Natural killer cell (primary cell): Measurements from ENCODE around the gene PDE4D. TPM values are rescaled to one million over a fixed set of nuclear protein-coding genes. Genes with fewer than 3 reads are reported as not detected.

ENCODE experiments used
- ATAC-seq, 3 donors: fragments of 150-1000 bp in 2 of 3; fragments of 200-7000 bp in 1 of 3; cut with Tn5 transposase; 1 replicate in 1 of 3; 2 replicates in 2 of 3; pipeline ENCODE4 v1.10.0; 2021; ENCODE audit warnings: mild to moderate bottlenecking in 2 of 3, moderate library complexity in 2 of 3
- DNase-seq, 2 donors: peaks; one replicate each; pipeline versions ENCODE4 v3.0.0 to v3.0.0-alpha.2; 2013 to 2021; ENCODE audit warnings: mixed read lengths in 1 of 2
- H3K27ac ChIP-seq: one replicate; pipeline ENCODE4 v1.5.1; 2013; ENCODE audit warnings: mild to moderate bottlenecking, low read length
- H3K27me3 ChIP-seq: one replicate; pipeline ENCODE4 v1.6.1; 2013; ENCODE audit warnings: low read length; ENCODE audit not compliant: control insufficient read depth, insufficient read depth
- H3K36me3 ChIP-seq: one replicate; pipeline ENCODE4 v1.6.1; 2013; ENCODE audit warnings: low read length; ENCODE audit not compliant: control insufficient read depth, insufficient read depth
- H3K4me1 ChIP-seq: one replicate; pipeline ENCODE4 v1.6.1; 2013; ENCODE audit warnings: low read length; ENCODE audit not compliant: control insufficient read depth, insufficient read depth
- H3K4me3 ChIP-seq: one replicate; pipeline ENCODE4 v1.5.1; 2013; ENCODE audit warnings: low read length
- H3K9me3 ChIP-seq: one replicate; pipeline ENCODE4 v1.6.1; 2013; ENCODE audit warnings: low read length; ENCODE audit not compliant: control insufficient read depth, insufficient read depth
- H3K27ac Mint-ChIP-seq, 2 donors: one replicate each; pipeline ENCODE4 v1.8.0; 2022; ENCODE audit warnings: mild to moderate bottlenecking in 2 of 2, mixed read lengths in 2 of 2, moderate library complexity in 1 of 2
- H3K27me3 Mint-ChIP-seq, 2 donors: one replicate each; pipeline ENCODE4 v1.8.0; 2022; ENCODE audit warnings: low read depth in 2 of 2, mixed read lengths in 2 of 2
- H3K36me3 Mint-ChIP-seq: one replicate; pipeline ENCODE4 v1.8.0; 2022; ENCODE audit warnings: mixed read lengths
- H3K4me1 Mint-ChIP-seq, 2 donors: one replicate each; pipeline ENCODE4 v1.8.0; 2022; ENCODE audit warnings: mixed read lengths in 2 of 2
- H3K4me3 Mint-ChIP-seq: one replicate; pipeline ENCODE4 v1.8.0; 2022; ENCODE audit warnings: mild to moderate bottlenecking, moderate library complexity, mixed read lengths
- H3K9me3 Mint-ChIP-seq, 2 donors: one replicate each; pipeline ENCODE4 v1.8.0; 2022; ENCODE audit warnings: mixed read lengths in 2 of 2
- CTCF ChIP-seq: fragments of 200-600 bp; IDR thresholded peaks from one replicate; pipeline ENCODE4 v1.8.0; 2022; ENCODE audit warnings: antibody characterized with exemption
- whole genome bisulfite sequencing: methylation state at CpG from one replicate; pipeline ENCODE4 v1.1.7; 2013; ENCODE audit warnings: missing lambda C conversion rate; ENCODE audit not compliant: insufficient coverage; 5-methylcytosine and 5-hydroxymethylcytosine counted together
- intact Hi-C: fragments of 100-400 bp; cut with micrococcal nuclease; formaldehyde crosslinking; loops from one replicate; pipeline ENCODE4 v1.14.2; 2022
- total RNA-seq, 4 donors: library from RNA; stranded (reverse); fragments of 120-200 nt in 1 of 4; gene quantifications; one replicate each; pipeline versions ENCODE4 v1.2.3 to v1.2.4, GENCODE V29; 2013 to 2022

PDE4D gene
- total RNA-seq, 3 donors from 2014 or later (not counting 1 experiment from before 2014, with no cell fraction given): 109 to 170 (median 116) TPM

- ATAC-seq: no peak
- Histone ChIP-seq H3K27me3 (no peaks in the 10 kb centered on the region), H3K9me3 (no peaks in the 10 kb centered on the region), H3K4me3 (no peak overlapping the region), H3K4me1 (no peaks in the 10 kb centered on the region), H3K27ac (no peak overlapping the region), H3K36me3 (no peaks in the 10 kb centered on the region)
- no peak overlapping the region for H3K27ac Mint-ChIP-seq
- no peak for TF ChIP-seq CTCF
- H3K36me3 Mint-ChIP-seq: no peaks in the 10 kb centered on the region
- H3K4me3 Mint-ChIP-seq: no peak overlapping the region
- intact Hi-C loops: no loop called here
- no peaks in the 10 kb centered on the region for H3K9me3 Mint-ChIP-seq
- WGBS: no CpG with 5 or more reads among the region's 2 CpGs
- no peak for DNase-seq
- no peaks in the 10 kb centered on the region for H3K4me1 Mint-ChIP-seq
- peaks cover 12 to 21% of the 10 kb centered on the region in 2 donors for H3K27me3 Mint-ChIP-seq
Observed at GRCh38 chr5:59830536-59831200, 62.9 kb downstream of the PDE4D start.

- intact Hi-C loops: no loop called here
- H3K9me3 Mint-ChIP-seq: no peaks in the 10 kb centered on the region
- H3K27me3 ChIP-seq: no peaks in the 10 kb centered on the region
Observed at GRCh38 chr5:59829922-59830321, 63.6 kb downstream of the PDE4D start.

GRCh38 chr5:59829386-59829785, 64.1 kb downstream of the PDE4D start:
- H3K4me3 ChIP-seq: no peak overlapping the region
- intact Hi-C loops: no loop called here
- ATAC-seq (no peak), DNase-seq (no peak)
- no peaks in the 10 kb centered on the region for H3K4me1 Mint-ChIP-seq
- no peaks in the 10 kb centered on the region for H3K9me3 Mint-ChIP-seq
- H3K4me3 Mint-ChIP-seq: no peak overlapping the region
- H3K36me3 Mint-ChIP-seq: no peaks in the 10 kb centered on the region
- H3K27me3 Mint-ChIP-seq: peaks cover 16 to 27% of the 10 kb centered on the region in 2 donors
- H3K27me3 ChIP-seq: no peaks in the 10 kb centered on the region
- H3K36me3 ChIP-seq: no peaks in the 10 kb centered on the region
- H3K27ac ChIP-seq: no peak overlapping the region
- no peak for TF ChIP-seq CTCF
- H3K27ac Mint-ChIP-seq: no peak overlapping the region
- H3K9me3 ChIP-seq: no peaks in the 10 kb centered on the region
- no peaks in the 10 kb centered on the region for H3K4me1 ChIP-seq
- WGBS: 44% methylated on average over 1 of the region's 1 CpG

More at GRCh38 chr5:59829922-59830321, 63.6 kb downstream of the PDE4D start:
- Mint-ChIP-seq H3K36me3 (no peaks in the 10 kb centered on the region), H3K27ac (no peak overlapping the region), H3K27me3 (peaks cover 12 to 22% of the 10 kb centered on the region in 2 donors), H3K4me1 (no peaks in the 10 kb centered on the region), H3K4me3 (no peak overlapping the region)
- no peak for TF ChIP-seq CTCF
- DNase-seq: no peak
- Histone ChIP-seq H3K4me3 (no peak overlapping the region), H3K27ac (no peak overlapping the region), H3K4me1 (no peaks in the 10 kb centered on the region), H3K36me3 (no peaks in the 10 kb centered on the region), H3K9me3 (no peaks in the 10 kb centered on the region)
- ATAC-seq: no peak
- 80% methylated on average over 1 of the region's 2 CpGs for WGBS

- peaks cover 19 to 31% of the 10 kb centered on the region in 2 donors for H3K27me3 Mint-ChIP-seq
- Histone ChIP-seq H3K27me3 (no peaks in the 10 kb centered on the region), H3K27ac (no peak overlapping the region), H3K4me3 (no peak overlapping the region), H3K9me3 (no peaks in the 10 kb centered on the region), H3K36me3 (no peaks in the 10 kb centered on the region), H3K4me1 (no peaks in the 10 kb centered on the region)
- no peaks in the 10 kb centered on the region for H3K4me1 Mint-ChIP-seq
- no peak for TF ChIP-seq CTCF
- ATAC-seq (no peak), DNase-seq (no peak)
- H3K27ac Mint-ChIP-seq: no peak overlapping the region
- intact Hi-C loops: no loop called here
- H3K4me3 Mint-ChIP-seq: no peak overlapping the region
- no peaks in the 10 kb centered on the region for H3K9me3 Mint-ChIP-seq
- H3K36me3 Mint-ChIP-seq: no peaks in the 10 kb centered on the region
- WGBS: 80% methylated on average over 3 of the region's 3 CpGs
Observed at GRCh38 chr5:59828623-59829022, 64.9 kb downstream of the PDE4D start.
